T-helper 2 cell treated with Interferon-gamma antibody and Interleukin-4, amounts not matched to agents 5 μg/mL and 100 μg/mL, for 36 hours (primary cell): ENCODE data around the gene SUPT5H.

Experiments
- DNase-seq: peaks from one replicate; pipeline ENCODE4 v3.0.0; 2021; ENCODE audit warnings: low spot score
- H3K27ac Mint-ChIP-seq: one replicate; pipeline ENCODE4 v1.8.0; 2021; ENCODE audit warnings: mild to moderate bottlenecking, mixed read lengths
- H3K27me3 Mint-ChIP-seq: one replicate; pipeline ENCODE4 v1.8.0; 2021; ENCODE audit warnings: low read depth, mixed read lengths
- H3K36me3 Mint-ChIP-seq: one replicate; pipeline ENCODE4 v1.8.0; 2021; ENCODE audit warnings: low read depth, mixed read lengths
- H3K4me1 Mint-ChIP-seq: one replicate; pipeline ENCODE4 v1.8.0; 2021; ENCODE audit warnings: low read depth, mixed read lengths
- H3K4me3 Mint-ChIP-seq: one replicate; pipeline ENCODE4 v1.8.0; 2022; ENCODE audit warnings: mild to moderate bottlenecking, moderate library complexity, mixed read lengths
- H3K9me3 Mint-ChIP-seq: one replicate; pipeline ENCODE4 v1.8.0; 2021; ENCODE audit warnings: mixed read lengths

The SUPT5H gene

GRCh38 chr19:39514840-39515550, 69.6 kb downstream of the SUPT5H start, which contains the start of gene SELENOV:
TSS of gene SELENOV (plus strand) at chr19:39515139. CDS start at chr19:39515213, 74 bp downstream.
- Mint-ChIP-seq H3K9me3 (no peaks in the 10 kb centered on the region), H3K27me3 (peaks cover 54% of the 10 kb centered on the region), H3K4me1 (peaks cover 8% of the 10 kb centered on the region), H3K27ac (peak within 1 kb of the TSS; percentile 58), H3K36me3 (no peaks in the 10 kb centered on the region), H3K4me3 (peak within 1 kb of the TSS; percentile 66)
- no peak for DNase-seq

GRCh38 chr19:39515551-39516191, 70.3 kb downstream of the SUPT5H start:
- Mint-ChIP-seq H3K27me3 (peaks cover 54% of the 10 kb centered on the region), H3K4me1 (peaks cover 8% of the 10 kb centered on the region), H3K36me3 (no peaks in the 10 kb centered on the region), H3K27ac (no peak overlapping the region), H3K9me3 (no peaks in the 10 kb centered on the region), H3K4me3 (peak overlapping the region; percentile 2)
- DNase-seq: no peak

- Mint-ChIP-seq H3K4me3 (peak overlapping the region; percentile 2), H3K9me3 (no peaks in the 10 kb centered on the region), H3K36me3 (no peaks in the 10 kb centered on the region), H3K4me1 (peaks cover 8% of the 10 kb centered on the region), H3K27ac (no peak overlapping the region), H3K27me3 (peaks cover 54% of the 10 kb centered on the region)
- no peak for DNase-seq
Observed at GRCh38 chr19:39516270-39516669, 70.9 kb downstream of the SUPT5H start.

- H3K9me3 Mint-ChIP-seq: no peaks in the 10 kb centered on the region
- H3K4me1 Mint-ChIP-seq: peaks cover 8% of the 10 kb centered on the region
- DNase-seq: no peak
- H3K36me3 Mint-ChIP-seq: no peaks in the 10 kb centered on the region
- H3K4me3 Mint-ChIP-seq: no peak overlapping the region
- H3K27ac Mint-ChIP-seq: no peak overlapping the region
- H3K27me3 Mint-ChIP-seq: peaks cover 54% of the 10 kb centered on the region
Observed at GRCh38 chr19:39517432-39517831, 72.0 kb downstream of the SUPT5H start.

- Mint-ChIP-seq H3K36me3 (no peaks in the 10 kb centered on the region), H3K9me3 (no peaks in the 10 kb centered on the region), H3K4me3 (no peak overlapping the region), H3K27ac (no peak overlapping the region), H3K27me3 (peaks cover 47% of the 10 kb centered on the region), H3K4me1 (peaks cover 8% of the 10 kb centered on the region)
- DNase-seq: no peak
Observed at GRCh38 chr19:39518458-39518857, 73.1 kb downstream of the SUPT5H start.

GRCh38 chr19:39518975-39519374, 73.6 kb downstream of the SUPT5H start:
- Mint-ChIP-seq H3K27me3 (peaks cover 42% of the 10 kb centered on the region), H3K9me3 (no peaks in the 10 kb centered on the region), H3K4me1 (peaks cover 8% of the 10 kb centered on the region), H3K4me3 (no peak overlapping the region), H3K27ac (no peak overlapping the region), H3K36me3 (no peaks in the 10 kb centered on the region)
- DNase-seq: no peak

- Mint-ChIP-seq H3K27ac (no peak overlapping the region), H3K36me3 (no peaks in the 10 kb centered on the region), H3K27me3 (peaks cover 26% of the 10 kb centered on the region), H3K4me1 (peaks cover 4% of the 10 kb centered on the region), H3K4me3 (no peak overlapping the region), H3K9me3 (no peaks in the 10 kb centered on the region)
- DNase-seq: no peak
Observed at GRCh38 chr19:39520541-39521484, 75.4 kb downstream of the SUPT5H start.

GRCh38 chr19:39524495-39524894, 79.1 kb downstream of the SUPT5H start:
- Mint-ChIP-seq H3K27ac (no peak overlapping the region), H3K4me1 (peaks cover 3% of the 10 kb centered on the region), H3K9me3 (no peaks in the 10 kb centered on the region), H3K4me3 (no peak overlapping the region), H3K36me3 (peaks cover 3% of the 10 kb centered on the region), H3K27me3 (no peaks in the 10 kb centered on the region)
- no peak for DNase-seq

GRCh38 chr19:39525205-39525604, 79.8 kb downstream of the SUPT5H start:
- Mint-ChIP-seq H3K27me3 (no peaks in the 10 kb centered on the region), H3K9me3 (no peaks in the 10 kb centered on the region), H3K4me1 (peaks cover 3% of the 10 kb centered on the region), H3K4me3 (no peak overlapping the region), H3K36me3 (peaks cover 3% of the 10 kb centered on the region), H3K27ac (no peak overlapping the region)
- no peak for DNase-seq
